HEK293T (cell line): ENCODE results near the gene USF1.
"Not testable (repeated sequence)": the region's sequence is repeated elsewhere in the genome, so short reads cannot be mapped to it uniquely, and the experiment has no call there.

Experiments
- BHLHE40 ChIP-seq: fragments of 450-650 bp; IDR thresholded peaks from 2 replicates; pipeline ENCODE4 v1.6.1; 2016; ENCODE audit warnings: mild to moderate bottlenecking, moderate library complexity, borderline replicate concordance
- FOXA1 ChIP-seq: fragments of 450-650 bp; IDR thresholded peaks from 2 replicates; pipeline ENCODE4 v1.6.1; 2016; ENCODE audit warnings: mild to moderate bottlenecking
- FOXM1 ChIP-seq: fragments of 450-650 bp; IDR thresholded peaks from 2 replicates; pipeline ENCODE4 v1.6.1; 2017; ENCODE audit warnings: mild to moderate bottlenecking, borderline replicate concordance
- L3MBTL2 ChIP-seq: fragments of 450-650 bp; conservative IDR thresholded peaks from 2 replicates; pipeline ENCODE4 v1.6.1; 2016; ENCODE audit warnings: mild to moderate bottlenecking
- LEF1 ChIP-seq: fragments of 450-650 bp; IDR thresholded peaks from 2 replicates; pipeline ENCODE4 v1.6.1; 2017; ENCODE audit warnings: mild to moderate bottlenecking, borderline replicate concordance
- NFRKB ChIP-seq: fragments of 450-650 bp; IDR thresholded peaks from 2 replicates; pipeline ENCODE4 v1.6.1; 2016; ENCODE audit warnings: mild to moderate bottlenecking, moderate library complexity
- SP1 ChIP-seq: fragments of 450-650 bp; IDR thresholded peaks from 2 replicates; pipeline ENCODE4 v1.6.1; 2017
- SUZ12 ChIP-seq: fragments of 450-650 bp; IDR thresholded peaks from 2 replicates; pipeline ENCODE4 v1.6.1; 2016; ENCODE audit warnings: mild to moderate bottlenecking
- TARDBP ChIP-seq: fragments of 450-650 bp; IDR thresholded peaks from 2 replicates; pipeline ENCODE4 v1.6.1; 2016

GRCh38 chr1:161017181-161017580 is 28.6 kb downstream of the USF1 start:
- not testable (repeated sequence) for TF ChIP-seq FOXA1, SP1, BHLHE40, NFRKB, L3MBTL2, SUZ12, FOXM1, TARDBP, LEF1
